ENCODE data around the gene CGAS.
"Not testable (repeated sequence)": the region's sequence is repeated elsewhere in the genome, so short reads cannot be mapped to it uniquely, and the experiment has no call there.

CGAS gene

DNA sequence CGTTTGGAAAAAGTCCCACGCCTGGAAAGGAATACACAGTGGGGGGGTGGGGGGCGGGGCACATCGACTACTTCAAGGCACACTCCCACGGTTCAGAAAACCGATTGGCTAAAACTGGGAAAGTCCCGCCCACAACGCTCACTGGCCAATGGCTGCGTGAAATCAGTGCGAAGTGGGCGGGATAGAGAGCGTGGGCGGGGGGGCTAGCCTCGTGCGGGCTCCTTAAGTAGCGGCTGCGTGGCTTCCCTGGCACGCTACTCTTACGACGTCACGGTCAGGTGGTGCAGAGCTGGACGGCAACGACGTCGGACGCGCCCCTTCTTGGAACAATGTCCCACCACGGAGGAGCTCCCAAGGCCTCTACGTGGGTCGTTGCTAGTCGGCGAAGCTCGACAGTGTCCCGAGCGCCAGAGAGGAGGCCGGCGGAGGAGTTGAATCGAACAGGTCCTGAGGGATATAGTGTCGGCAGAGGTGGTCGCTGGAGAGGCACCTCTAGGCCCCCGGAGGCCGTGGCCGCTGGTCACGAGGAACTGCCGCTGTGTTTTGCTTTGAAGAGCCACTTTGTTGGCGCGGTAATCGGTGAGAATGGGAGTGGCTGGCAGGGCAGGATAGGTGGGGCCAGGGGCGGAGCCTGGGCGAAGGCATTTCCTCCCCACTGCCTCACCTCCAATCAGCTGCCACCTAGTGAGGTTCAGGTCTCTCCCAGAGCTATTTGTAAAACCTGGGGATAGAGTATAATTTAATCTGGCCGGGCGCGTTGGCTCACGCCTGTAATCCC lies 57.3 kb downstream of the CGAS start, which contains the start of gene DDX43:
TSS of gene DDX43 (plus strand) at position 252 of the 778 bp plus-strand sequence. CDS start at position 330, 78 bp downstream.
- DNase-seq, result peak; percentile 2

DNA sequence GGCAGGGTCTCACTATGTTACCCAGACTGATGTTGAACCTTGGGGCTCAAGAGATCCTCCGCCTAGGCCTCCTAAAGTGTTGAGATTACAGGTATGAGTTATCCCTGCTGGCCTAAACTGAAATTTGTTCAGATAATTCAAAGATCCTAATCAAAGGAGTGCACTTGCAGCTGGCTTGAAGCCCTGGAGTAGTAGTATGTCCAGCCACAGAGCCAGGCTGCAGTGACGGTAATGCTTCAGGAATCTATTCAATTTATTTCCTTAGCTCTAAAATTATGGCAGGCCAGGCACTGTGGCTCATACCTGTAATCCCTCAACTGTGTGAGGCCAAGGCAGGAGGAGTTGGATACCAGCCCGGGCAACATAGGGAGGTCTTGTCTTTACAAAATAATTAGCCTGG lies 58.8 kb downstream of the CGAS start:
- DNase-seq, result no peak

DNA sequence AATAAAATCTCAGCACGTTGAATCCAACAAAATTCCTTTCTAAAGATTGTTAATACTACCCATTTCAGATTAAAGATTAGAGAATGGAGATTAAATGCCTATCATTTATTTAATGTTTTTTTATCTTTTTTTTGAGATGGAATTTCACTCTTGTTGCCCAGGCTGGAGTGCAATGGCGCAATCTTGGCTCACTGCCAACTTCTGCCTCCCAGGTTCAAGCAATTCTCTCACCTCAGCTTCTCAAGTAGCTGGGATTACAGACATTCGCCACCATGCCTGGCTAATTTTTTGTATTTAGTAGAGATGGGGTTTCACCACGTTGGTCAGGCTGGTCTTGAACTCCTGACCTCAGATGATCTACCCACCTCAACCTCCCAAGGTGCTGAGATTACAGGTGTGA lies 59.9 kb downstream of the CGAS start:
- DNase-seq, result not testable (repeated sequence)

DNA sequence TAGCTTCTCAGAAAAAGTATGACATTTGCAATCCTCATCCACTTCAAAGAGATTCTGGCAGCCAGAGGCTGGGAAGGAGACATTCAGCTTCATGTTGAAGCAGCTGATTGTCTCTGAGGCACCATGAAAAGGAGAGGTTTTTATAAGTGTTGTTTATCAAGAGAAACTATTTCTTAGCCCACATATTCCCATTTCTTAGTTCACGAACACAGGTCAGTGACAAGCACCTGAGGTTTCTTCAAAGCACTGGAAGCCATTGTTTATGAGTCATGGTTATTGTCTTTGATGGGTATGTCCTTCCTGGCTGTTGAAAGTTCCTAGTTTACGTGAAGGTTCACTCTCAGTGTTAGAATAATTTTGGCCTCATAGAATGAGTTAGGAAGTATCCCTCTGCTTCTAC lies 60.4 kb downstream of the CGAS start:
- DNase-seq, result no peak

DNA sequence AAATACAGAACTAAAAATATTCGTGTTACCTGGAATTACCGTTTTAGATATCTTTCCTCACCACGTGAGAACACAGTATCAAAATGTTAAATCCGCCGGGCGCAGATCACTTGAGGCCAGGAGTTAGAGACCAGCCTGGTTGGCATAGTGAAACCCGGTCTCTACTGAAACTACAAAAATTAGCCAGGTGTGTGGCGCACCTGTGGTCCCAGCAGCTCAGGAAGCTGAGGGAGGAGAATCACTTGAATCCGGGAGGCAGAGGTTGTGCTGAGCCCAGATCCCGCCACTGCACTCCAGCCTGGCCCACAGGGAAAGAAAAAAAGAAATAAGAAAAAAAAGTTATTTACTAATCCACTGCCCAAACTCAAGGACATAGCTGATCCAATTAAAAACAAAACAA lies 62.2 kb downstream of the CGAS start:
- no peak for DNase-seq

DNA sequence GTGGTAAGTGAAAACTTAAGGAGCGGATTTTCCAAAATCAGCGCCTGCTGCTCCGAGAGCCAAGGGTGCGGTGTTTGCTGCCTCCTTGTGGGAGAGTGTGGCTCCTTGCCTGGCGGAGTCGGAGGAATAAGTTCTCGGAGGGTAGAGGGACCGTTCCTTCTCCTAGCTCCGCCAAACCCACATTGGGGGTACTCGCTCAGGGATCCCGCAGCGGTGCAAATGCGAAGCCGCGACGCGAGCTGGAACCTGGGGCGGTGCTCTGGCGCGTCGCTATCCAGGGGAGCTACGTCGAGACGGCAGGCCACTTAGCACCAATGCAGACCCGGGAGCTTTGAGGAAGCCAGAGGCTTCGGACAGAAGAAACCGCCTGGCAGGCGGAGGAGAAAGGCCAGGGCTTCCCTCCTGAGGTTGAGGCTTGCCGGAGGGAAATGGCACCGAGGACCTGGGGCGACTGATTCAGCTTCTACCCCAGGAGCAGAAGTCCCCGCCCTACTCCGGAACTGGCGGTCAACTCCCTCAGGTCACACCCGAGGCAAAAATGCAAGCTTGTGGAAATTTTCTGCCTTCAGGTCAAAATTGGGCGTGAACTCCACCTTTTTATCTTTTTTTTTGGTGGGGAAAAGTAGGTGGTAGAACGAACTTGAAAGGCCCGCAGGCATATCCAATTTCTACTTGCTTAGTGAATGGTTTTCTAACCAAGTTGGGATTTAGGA lies 63.1 kb downstream of the CGAS start:
- peak; percentile 26 for DNase-seq

DNA sequence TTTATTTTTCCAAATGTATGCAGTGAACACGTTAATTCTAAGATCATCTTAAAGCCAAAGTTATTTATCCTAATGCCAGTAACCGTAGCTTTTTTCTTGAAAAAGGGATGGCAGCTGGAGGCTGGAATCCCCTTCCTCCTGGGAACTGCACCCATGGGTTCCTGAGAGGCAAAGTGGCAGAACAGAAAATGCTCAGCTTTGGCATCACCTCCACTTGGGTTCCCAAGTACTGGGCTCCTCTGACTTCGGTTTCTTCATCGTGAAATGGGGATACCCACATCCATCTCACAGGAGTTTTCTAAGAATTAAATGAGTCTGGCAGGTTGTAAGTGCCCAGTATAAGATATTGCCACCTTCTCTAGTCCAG lies 63.7 kb downstream of the CGAS start:
- DNase-seq, result no peak

DNA sequence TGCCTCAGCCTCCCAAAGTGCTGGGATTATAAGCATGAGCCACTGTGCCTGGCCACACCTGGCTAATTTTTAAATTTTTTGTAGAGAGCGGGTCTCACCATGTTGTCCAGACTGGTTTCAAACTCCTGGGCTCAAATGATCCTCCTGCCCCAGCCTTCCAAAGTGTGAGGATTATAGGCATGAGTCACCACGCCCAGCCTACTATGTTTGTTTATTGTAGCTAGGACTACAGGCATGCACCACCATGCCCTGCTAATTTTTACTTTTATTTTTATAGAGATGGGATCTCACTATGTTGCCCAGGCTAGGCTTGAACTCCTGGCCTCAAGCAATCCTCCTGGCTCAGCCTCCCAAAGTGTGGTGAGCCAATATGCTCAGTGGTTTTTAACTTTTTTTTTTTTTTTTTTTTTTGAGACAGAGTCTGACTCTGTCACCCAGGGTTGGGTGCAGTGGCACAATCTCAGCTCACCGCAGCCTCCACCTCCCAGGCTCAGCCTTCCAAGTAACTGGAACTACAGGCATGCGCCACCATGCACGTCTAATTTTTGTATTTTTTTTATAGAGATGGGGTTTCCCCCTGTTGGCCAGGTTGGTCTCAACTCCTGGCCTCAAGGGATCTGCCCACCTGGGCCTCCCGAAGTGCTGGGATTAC lies 69.5 kb downstream of the CGAS start:
- no peak for DNase-seq

DNA sequence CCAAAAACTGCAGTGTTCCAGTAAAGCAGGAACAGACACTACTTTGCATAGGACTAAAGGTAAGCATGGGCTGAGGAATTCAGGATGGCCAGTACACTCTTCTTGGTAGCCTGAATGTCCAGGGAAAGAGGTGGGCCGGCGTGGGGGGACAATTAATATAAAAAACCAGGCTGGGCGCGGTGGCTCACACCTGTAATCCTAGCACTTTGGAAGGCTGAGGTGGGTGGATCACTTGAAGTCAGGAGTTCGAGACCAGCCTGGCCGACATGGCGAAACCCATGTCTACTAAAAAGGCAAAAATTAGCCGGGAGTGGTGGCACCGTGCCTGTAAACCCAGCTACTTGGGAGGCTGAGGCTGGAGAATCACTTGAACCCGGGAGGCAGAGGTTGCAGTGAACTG lies 70.6 kb downstream of the CGAS start:
- not testable (repeated sequence) for DNase-seq

DNA sequence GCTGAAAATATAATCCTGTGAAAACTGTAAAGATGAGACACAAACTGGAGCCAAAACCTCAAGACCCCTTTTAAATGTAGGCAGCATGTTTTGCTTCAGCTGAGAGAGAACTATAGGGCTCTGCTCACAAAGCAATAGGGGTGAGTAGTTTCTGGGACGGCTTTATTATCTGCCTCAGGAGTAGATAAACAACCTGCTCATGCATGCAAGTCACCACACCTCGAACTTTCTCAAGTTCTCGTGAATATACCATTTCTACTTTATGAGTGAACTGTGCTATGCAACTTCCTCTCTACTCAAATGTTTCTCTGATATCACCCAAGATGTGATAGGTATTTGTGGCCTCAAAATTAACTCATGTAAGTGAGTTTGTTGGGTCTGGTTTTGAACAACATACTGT lies 74.9 kb downstream of the CGAS start:
- no peak for DNase-seq

DNA sequence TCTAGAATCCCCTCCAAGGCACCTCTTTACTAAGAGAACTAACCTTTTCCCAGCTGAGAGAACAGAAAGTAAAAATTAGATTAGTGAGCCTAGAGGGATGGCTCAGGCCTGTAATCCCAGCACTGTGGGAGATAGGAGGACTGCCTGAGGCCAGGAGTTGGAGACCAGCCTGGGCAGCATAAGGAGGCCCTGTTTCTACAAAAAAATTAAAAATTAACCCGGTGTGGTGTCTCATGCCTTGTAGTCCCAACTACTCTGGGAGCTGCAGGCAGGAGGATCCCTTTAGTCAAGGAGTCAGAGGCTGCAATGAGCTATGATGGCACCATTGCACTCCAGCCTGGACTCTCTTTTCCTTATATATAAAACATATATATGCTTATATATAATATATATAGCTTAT lies 76.9 kb downstream of the CGAS start:
- no peak for DNase-seq

Data from effector CD4-positive, alpha-beta T cell (primary cell).